GM21786 (cell line): ENCODE results near the gene GAB2.

Experiments used
- ATAC-seq: cut with Tn5 transposase; IDR thresholded peaks from one replicate; pipeline ENCODE4 v1.9.1; 2021; ENCODE audit not compliant: unreplicated experiment

The GAB2 gene

DNA sequence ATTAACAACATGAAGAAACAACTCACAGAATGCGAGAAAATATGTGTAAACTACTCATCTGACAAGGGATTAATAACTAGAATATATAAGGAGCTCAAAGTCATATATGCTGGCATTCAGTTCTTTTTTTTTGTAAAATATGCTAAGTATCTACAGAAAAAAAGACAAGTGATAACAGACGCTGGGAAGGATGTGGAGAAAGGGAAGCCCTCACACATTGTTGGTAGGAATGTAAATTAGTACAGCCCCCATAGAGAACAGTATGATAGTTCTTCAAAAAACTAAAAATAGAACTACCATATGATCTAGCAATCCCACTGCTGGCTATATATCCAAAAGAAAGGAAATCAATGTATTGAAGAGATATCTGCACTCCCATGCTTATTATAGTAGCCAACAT, 13.8 kb downstream of the GAB2 start:
- ATAC-seq = no peak

DNA sequence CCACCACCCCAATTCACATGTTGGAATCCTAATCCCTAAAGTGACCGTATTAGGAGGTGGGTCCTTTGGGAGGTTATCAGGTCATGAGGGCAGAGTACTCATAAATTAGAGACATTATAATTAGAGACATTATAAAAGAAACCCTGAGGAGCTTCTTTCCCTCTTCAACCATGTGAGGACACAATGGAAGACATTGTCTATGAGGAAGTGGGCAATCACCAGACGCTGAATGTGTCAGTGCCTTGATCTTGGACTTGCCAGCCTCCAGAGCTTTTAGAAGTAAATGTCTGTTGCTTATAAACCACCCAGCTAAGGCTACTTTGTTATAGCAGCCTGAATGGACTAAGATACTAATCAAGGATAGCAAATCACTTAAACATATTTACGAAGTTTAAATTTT, 14.8 kb downstream of the GAB2 start:
- ATAC-seq = no peak

DNA sequence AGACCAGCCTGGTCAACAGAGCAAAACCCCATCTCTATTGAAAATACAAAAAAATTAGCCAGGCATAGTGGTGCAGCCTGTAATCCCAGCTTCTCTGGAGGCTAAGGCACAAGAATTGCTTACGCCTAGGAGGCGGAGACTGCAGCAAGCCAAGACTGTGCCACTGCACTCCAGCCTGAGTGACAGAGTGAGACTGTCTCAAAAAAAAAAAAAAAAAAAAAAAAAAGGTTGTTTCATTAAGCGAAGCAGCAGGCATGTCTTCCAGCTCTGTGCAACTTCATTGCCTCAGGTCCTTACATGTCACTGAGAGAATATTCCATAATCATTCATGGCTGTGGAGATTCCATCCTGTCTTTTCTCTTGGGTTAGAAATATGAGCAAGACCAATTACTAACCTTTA, 16.9 kb downstream of the GAB2 start:
- ATAC-seq = no peak

GRCh38 chr11:78400116-78400515, 17.5 kb downstream of the GAB2 start:
- no peak for ATAC-seq

GRCh38 chr11:78399136-78399535, 18.5 kb downstream of the GAB2 start:
- ATAC-seq = no peak

DNA sequence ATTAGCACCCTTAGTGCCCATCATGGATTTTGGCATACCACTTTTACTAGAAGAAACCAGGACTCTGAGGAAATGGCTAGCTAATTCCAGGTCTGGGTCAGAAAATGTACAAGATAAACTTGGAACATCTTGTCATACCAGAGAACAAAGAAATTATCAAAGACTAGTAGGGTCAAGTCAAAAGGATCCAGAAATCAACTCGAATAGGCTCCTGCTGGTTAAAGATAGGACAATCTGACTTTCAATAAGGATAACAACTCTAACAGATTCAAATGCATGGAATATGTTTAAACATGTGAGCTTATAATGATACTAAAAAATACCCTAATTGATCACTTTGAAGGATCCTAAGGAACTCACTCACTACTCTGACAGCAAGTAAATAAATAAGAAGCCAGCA, 18.9 kb downstream of the GAB2 start:
- ATAC-seq = no peak

DNA sequence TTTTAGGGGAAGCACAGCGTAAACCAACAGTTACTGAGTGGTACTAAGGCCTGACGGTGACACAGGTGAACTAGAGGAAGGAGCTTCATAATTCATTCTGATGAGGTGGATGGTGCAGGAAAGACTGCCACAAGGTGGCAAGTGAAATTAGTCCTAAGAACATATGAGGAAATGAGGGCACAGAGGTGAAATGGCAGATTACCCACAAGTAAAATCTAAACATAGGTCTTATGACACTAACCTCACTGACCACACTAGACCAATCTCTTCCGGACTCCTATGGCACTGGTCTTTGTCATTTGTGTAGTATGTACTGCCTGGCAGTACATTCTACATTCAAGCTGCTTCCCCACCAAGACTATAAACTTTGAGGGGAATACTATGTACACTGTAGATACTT, 20.2 kb downstream of the GAB2 start:
- ATAC-seq = peak; percentile 94

GRCh38 chr11:78395597-78395996, 22.0 kb downstream of the GAB2 start:
- no peak for ATAC-seq

DNA sequence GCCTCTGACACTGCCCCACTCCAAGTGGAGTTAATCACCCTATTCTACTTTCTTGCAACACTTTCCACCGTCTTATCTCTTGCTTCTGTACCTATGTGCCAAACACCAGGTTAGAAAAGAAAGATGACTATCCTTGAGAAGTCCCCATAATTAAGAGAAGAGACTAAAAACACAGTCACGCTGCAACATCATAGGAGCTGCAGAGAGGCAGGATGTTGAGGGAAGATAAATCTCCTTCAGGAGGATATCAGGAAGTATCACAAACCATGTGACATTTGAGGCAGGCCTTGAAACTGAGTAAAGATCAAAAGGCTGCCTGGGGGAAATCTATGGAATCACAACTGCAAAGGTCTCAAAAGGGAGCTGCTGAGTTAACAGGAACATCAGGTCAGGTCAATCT, 24.8 kb downstream of the GAB2 start:
- no peak for ATAC-seq

DNA sequence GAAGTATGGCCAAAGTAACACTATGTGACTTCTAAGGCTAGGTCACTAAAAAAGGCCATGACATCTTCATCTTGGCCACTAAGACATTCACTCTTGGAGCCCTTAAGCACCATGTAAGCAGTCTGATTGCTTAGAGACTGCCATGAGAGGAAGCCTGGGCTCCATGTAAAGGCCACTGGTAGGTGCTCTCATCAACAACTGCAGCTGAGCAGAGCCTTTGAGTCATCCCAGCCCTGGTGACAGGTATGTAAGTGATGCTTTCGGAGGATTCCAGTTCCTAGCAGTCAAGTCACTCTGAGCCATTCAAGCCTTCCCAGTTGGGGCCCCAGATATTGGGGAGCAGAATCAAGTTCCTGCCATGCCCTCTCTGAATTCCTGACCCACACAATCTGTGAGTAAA, 26.2 kb downstream of the GAB2 start:
- no peak for ATAC-seq

DNA sequence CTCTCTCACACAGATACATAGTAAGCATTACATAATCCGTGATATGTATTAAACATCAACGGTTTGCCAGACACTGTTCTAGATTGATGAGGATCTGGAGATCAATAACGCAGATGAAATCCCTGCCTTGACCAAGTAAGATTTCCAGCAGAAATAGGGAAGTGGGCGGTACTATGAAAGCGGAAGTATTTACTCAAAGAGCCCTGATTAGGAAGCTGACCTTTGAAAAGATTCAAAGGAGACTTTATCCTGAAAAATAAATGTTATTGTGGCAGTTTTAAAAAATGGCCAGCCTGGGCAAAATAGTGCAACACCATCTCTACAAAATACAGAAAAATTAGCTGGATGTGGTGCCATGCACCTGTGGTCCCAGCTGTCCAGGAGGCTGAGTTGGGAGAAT, 26.8 kb downstream of the GAB2 start:
- ATAC-seq = no peak

- ATAC-seq = no peak
Observed at GRCh38 chr11:78386215-78386941, 31.2 kb downstream of the GAB2 start.

GRCh38 chr11:78385205-78385604, 32.4 kb downstream of the GAB2 start:
- no peak for ATAC-seq

DNA sequence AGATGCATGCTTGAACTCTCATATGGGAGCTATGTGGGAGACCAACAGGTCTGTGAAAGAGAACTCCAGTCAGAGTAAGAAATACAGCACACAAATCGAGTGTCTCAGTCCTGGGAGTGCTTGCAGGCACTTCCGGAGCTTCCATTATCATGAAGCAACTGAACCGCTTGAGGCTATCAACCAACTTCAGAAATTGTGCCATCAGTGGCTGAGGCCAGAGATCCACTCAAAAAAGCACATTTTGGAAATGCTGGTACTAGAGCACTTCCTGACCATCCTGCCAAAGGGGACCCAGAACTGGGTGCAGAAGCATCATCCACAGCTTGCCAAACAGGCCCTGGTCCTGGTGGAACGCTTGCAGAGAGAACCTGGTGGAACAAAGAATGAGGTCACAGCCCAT, 33.4 kb downstream of the GAB2 start:
- no peak for ATAC-seq

GRCh38 chr11:78381865-78382264, 35.8 kb downstream of the GAB2 start:
- no peak for ATAC-seq

DNA sequence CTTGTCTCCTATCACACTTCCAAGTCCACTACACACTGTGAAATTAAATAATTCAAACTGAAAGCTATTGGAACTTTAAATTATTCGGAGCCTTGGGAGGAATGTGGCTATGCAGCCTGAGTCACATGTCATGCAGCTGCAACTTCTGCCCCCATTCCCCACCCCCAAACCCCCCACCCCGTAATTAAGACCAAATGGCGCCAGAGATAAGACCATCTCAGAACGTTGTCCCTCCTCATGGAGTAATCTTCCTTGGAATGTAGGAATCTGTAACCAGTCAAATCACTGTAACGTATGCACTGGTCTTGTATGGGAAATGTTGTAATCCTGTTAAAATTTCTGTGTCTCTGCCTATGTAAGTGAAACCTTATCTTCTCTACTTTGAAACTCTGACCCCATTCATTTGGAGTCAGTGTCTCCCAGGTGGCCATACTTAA, 37.0 kb downstream of the GAB2 start:
- no peak for ATAC-seq

DNA sequence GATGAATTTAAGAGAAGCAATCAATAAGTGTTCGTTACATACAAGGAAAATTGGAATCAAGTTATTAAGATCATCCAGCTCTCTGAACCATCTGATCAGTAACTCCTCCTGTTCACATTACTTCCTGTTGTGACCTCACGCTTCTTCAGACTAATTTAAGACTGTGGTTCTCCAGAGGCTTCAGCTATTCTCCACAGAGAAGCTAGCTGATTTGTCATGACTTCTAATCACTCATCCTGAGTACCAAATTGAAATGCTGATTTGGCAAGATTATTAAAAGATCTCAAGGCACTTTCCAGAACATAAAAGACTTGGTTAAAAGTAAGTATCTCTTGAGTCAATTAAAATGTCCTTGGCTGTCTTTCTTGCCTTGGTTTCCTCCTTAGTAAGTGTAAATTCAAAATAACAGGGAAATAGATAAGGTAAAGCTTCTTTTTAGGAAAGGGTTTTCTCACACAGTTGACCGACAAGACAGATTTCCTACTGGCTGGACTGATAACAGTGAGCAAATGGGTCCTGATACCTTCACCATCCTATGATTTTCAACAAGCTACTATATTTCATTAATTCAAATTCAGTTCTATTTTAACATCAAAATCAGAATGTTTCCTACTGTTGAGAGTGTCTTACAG, 38.5 kb downstream of the GAB2 start:
- ATAC-seq = no peak

DNA sequence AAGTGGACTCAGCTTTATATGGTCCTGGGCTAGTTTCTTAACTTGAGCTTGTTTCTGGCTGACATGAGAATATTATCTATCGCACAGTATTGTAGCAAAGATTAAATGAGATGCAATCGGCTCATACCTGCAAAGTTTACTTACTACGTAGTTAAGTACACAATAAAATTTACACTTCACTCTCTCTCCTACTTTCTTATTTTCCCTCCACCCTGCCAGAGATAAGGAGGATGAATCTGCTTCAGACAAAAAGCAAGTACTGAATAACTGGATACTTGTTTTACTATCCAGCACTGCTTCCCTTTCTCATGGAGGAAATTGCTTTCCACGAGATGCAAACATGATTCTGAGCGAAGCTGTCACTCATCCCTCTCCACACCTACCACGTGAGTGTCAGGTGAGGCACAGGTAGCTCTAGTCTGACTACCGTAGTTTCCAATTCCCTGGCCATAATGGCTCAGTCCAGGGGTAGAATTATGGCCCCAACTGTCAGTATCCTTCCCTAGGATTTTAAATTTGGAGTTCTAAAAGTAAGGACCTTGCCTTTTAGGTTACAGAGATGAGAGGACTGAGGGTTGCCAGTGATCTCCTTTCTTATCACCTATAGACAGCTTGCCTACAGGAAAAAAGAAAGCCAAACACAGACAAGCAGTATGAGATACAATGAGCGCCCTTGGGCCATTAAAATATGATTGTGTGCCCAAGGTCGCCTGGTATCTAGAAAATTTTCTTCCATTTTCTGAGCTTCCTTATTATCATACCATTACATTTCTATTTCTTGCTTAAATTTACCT, 39.8 kb downstream of the GAB2 start:
- ATAC-seq = no peak

- no peak for ATAC-seq
Observed at GRCh38 chr11:78376858-78377257, 40.8 kb downstream of the GAB2 start.

GRCh38 chr11:78374917-78375316, 42.7 kb downstream of the GAB2 start:
- ATAC-seq = no peak

DNA sequence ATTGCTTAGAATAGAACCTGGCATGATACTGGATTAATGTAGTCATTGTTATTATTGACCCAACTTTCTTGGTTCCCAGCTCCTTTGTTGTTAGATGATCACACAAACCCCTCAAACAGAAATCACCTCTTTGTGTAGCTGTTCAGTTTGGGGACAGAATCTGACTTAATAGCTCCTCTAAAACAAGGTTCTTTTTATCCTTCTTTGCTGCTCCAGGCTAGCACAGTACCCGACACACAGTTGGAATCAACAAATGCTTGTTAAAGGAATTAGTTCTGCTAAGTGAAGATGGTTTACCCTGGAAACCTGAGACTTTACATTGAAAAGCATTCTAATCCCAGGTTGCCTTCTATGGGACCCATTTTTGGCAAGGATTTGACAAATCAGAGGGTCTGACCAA, 43.9 kb downstream of the GAB2 start:
- no peak for ATAC-seq

DNA sequence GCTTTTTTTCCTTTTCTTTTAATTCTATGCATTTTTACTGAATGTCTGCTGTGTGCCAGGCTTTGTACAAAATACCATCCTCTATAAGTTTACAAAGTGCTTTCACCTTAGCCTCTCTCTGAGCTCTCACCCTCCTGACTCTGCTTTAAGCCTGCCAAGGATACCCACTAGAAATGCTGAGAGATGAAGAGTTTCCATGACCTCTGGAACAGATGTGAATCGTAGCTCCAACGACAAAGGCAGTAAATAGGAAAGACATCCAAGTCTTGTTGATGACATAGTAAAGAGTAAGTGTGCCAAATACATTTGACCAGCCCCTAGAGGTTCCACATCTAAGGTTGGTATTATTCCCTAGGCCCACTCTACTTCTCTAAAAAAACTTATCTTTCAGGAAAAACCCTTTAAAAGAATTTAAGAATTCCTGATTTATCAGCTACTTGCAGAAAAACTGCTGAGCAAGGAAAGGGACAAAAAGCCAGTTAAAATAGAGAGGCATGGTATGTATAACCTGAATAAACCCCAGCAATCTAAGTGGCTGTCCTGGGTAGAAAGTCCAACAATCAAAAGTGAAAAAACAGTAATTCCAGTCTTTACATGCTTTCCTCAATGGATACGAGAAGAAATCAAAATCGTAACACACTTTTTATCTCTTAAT, 45.4 kb downstream of the GAB2 start:
- no peak for ATAC-seq
